CD4-positive, alpha-beta memory T cell (primary cell): ENCODE data around the gene NUB1. TPM values are rescaled to one million over a fixed set of nuclear protein-coding genes. Genes with fewer than 3 reads are reported as not detected.

Experiments
- CTCF ChIA-PET: fragments of 350-600 bp; sonication (Branson Sonifier 250); formaldehyde crosslinking; loops from one replicate; lab custom pipeline; 2021; ENCODE audit warnings: inconsistent platforms; ENCODE audit not compliant: partially characterized antibody; lab: Charles Lee
- POLR2A ChIA-PET: fragments of 350-600 bp; sonication (Branson Sonifier 250); formaldehyde crosslinking; loops from one replicate; lab custom pipeline; 2021; ENCODE audit not compliant: partially characterized antibody; lab: Charles Lee
- DNase-seq, 5 donors: peaks; one replicate each; pipeline versions ENCODE4 v3.0.0 to v3.0.0-alpha.2; 2020 to 2022; ENCODE audit warnings: mixed read lengths in 1 of 5
- H3K27ac ChIP-seq: one replicate; pipeline ENCODE4 v1.7.0; 2013; ENCODE audit warnings: low read depth, low read length
- H3K27me3 ChIP-seq: 2 replicates; pipeline ENCODE4 v1.7.0; 2013; ENCODE audit warnings: mild to moderate bottlenecking, low read length, moderate library complexity; ENCODE audit not compliant: insufficient read depth
- H3K36me3 ChIP-seq: 2 replicates; pipeline ENCODE4 v1.7.0; 2013; ENCODE audit warnings: mild to moderate bottlenecking, low read length, moderate library complexity; ENCODE audit not compliant: insufficient read depth
- H3K4me1 ChIP-seq: 2 replicates; pipeline ENCODE4 v1.7.0; 2013; ENCODE audit warnings: mild to moderate bottlenecking, low read length, moderate library complexity; ENCODE audit not compliant: insufficient read depth
- H3K4me3 ChIP-seq, 2 donors: one replicate each; pipeline ENCODE4 v1.7.0; 2013; ENCODE audit warnings: low read length in 2 of 2, mild to moderate bottlenecking in 1 of 2
- H3K9me3 ChIP-seq, 2 donors: one replicate each; pipeline ENCODE4 v1.7.0; 2013; ENCODE audit warnings: low read length in 2 of 2, control low read depth in 1 of 2; ENCODE audit not compliant: control insufficient read depth in 1 of 2
- H3K27ac Mint-ChIP-seq, 7 donors: one replicate each; pipeline ENCODE4 v1.8.0; 2020 to 2021; ENCODE audit warnings: mixed read lengths in 7 of 7, mild to moderate bottlenecking in 6 of 7, inconsistent platforms in 3 of 7, moderate library complexity in 3 of 7
- H3K27me3 Mint-ChIP-seq, 2 donors: one replicate each; pipeline ENCODE4 v1.8.0; 2020 to 2021; ENCODE audit warnings: mixed read lengths in 2 of 2
- H3K36me3 Mint-ChIP-seq, 2 donors: one replicate each; pipeline ENCODE4 v1.8.0; 2020 to 2021; ENCODE audit warnings: mixed read lengths in 2 of 2, inconsistent platforms in 1 of 2, mild to moderate bottlenecking in 1 of 2
- H3K4me1 Mint-ChIP-seq, 4 donors: one replicate each; pipeline ENCODE4 v1.8.0; 2020 to 2021; ENCODE audit warnings: mixed read lengths in 4 of 4, mild to moderate bottlenecking in 1 of 4
- H3K4me3 Mint-ChIP-seq, 8 donors: one replicate each; pipeline ENCODE4 v1.8.0; 2020 to 2021; ENCODE audit warnings: mixed read lengths in 8 of 8, mild to moderate bottlenecking in 7 of 8, moderate library complexity in 6 of 8, inconsistent platforms in 3 of 8
- H3K9me3 Mint-ChIP-seq, 8 donors: one replicate each; pipeline ENCODE4 v1.8.0; 2020 to 2021; ENCODE audit warnings: mixed read lengths in 8 of 8, mild to moderate bottlenecking in 5 of 8, inconsistent platforms in 3 of 8, moderate library complexity in 1 of 8
- intact Hi-C: fragments of 100-400 bp; cut with micrococcal nuclease; formaldehyde crosslinking; loops from one replicate; pipeline ENCODE4 v1.15.1; 2023
- polyA plus RNA-seq, 2 donors: library from polyadenylated mRNA; unstranded; fragments of 300-500 nt; fragmentation: Illumina TruSeq; gene quantifications; one replicate each; pipeline ENCODE4 v1.2.3, GENCODE V29; 2021
- total RNA-seq, 2 experiments: library from RNA; stranded (reverse); gene quantifications; one replicate each; pipeline ENCODE4 v1.2.3, GENCODE V29; 2021

Gene NUB1
- total and polyA plus RNA-seq, 4 experiments from 2014 or later: 50.1 to 119 (median 96.4) TPM

GRCh38 chr7:151376218-151376902 is 34.7 kb downstream of the NUB1 start:
- H3K27me3 ChIP-seq: no peaks in the 10 kb centered on the region
- H3K36me3 Mint-ChIP-seq: peaks cover 42 to 69% of the 10 kb centered on the region in 2 donors
- peak overlapping the region in 6 of 7 donors; percentile 8 to 80 (median 43) for H3K27ac Mint-ChIP-seq

GRCh38 chr7:151377406-151377805 is 35.8 kb downstream of the NUB1 start:
- no peak overlapping the region for H3K4me3 ChIP-seq
- H3K36me3 ChIP-seq: peaks cover 47% of the 10 kb centered on the region
- no peak for DNase-seq
- H3K4me3 Mint-ChIP-seq: no peak overlapping the region
- H3K27me3 Mint-ChIP-seq: peaks cover 2% of the 10 kb centered on the region in 2 donors
- ChIA-PET CTCF (interaction anchor here (1.0 to 1.6 kb wide), 2 partner anchors 9 to 63 kb away, joined by 3 to 6 read pairs; no protein-coding TSS in a partner anchor), POLR2A (interaction anchor here (1.1 to 1.2 kb wide), 2 partner anchors 20 to 71 kb away, joined by 3 read pairs; no protein-coding TSS in a partner anchor)
- H3K27ac Mint-ChIP-seq: peak overlapping the region in 4 of 7 donors; percentile 42 to 83 (median 65)
- peaks cover 39 to 62% of the 10 kb centered on the region in 2 donors for H3K36me3 Mint-ChIP-seq
- H3K9me3 Mint-ChIP-seq: no peaks in the 10 kb centered on the region
- H3K4me1 Mint-ChIP-seq: peaks cover 5 to 16% (median 10%) of the 10 kb centered on the region in 4 donors
- H3K9me3 ChIP-seq: no peaks in the 10 kb centered on the region
- intact Hi-C loops: no loop called here
- no peak overlapping the region for H3K27ac ChIP-seq
- H3K27me3 ChIP-seq: peaks cover 3% of the 10 kb centered on the region
- H3K4me1 ChIP-seq: peaks cover 13% of the 10 kb centered on the region

More at GRCh38 chr7:151376218-151376902, 34.7 kb downstream of the NUB1 start:
- no peak overlapping the region for H3K27ac ChIP-seq
- Mint-ChIP-seq H3K27me3 (no peaks in the 10 kb centered on the region), H3K4me3 (no peak overlapping the region), H3K4me1 (peaks cover 2 to 15% (median 7%) of the 10 kb centered on the region in 4 donors), H3K9me3 (no peaks in the 10 kb centered on the region)
- H3K4me3 ChIP-seq: no peak overlapping the region
- CTCF ChIA-PET: interaction anchor here (1.6 to 15.1 kb wide), 2 partner anchors 8 to 70 kb away, joined by 6 to 398 read pairs; partner anchors contain the start of gene CRYGN
- H3K4me1 ChIP-seq: peaks cover 6% of the 10 kb centered on the region
- H3K9me3 ChIP-seq: no peaks in the 10 kb centered on the region
- intact Hi-C loops: no loop called here
- DNase-seq: no peak
- H3K36me3 ChIP-seq: peaks cover 47% of the 10 kb centered on the region
- POLR2A ChIA-PET: interaction anchor here (1.1 to 1.2 kb wide), 2 partner anchors 21 to 72 kb away, joined by 3 read pairs; no protein-coding TSS in a partner anchor

- peaks cover 33 to 57% of the 10 kb centered on the region in 2 donors for H3K36me3 Mint-ChIP-seq
- intact Hi-C loops: no loop called here
- ChIA-PET CTCF (interaction anchor here (1.0 to 1.7 kb wide), 3 partner anchors 9 to 71 kb away, joined by 3 to 6 read pairs (median 5); no protein-coding TSS in a partner anchor), POLR2A (no interaction called here)
- no peak overlapping the region for H3K4me3 Mint-ChIP-seq
- Histone ChIP-seq H3K4me1 (peaks cover 16% of the 10 kb centered on the region), H3K9me3 (no peaks in the 10 kb centered on the region), H3K4me3 (no peak overlapping the region), H3K27ac (no peak overlapping the region), H3K27me3 (peaks cover 6% of the 10 kb centered on the region), H3K36me3 (peaks cover 44% of the 10 kb centered on the region)
- peaks cover 7 to 18% (median 12%) of the 10 kb centered on the region in 4 donors for H3K4me1 Mint-ChIP-seq
- peaks cover 2 to 4% of the 10 kb centered on the region in 2 donors for H3K27me3 Mint-ChIP-seq
- H3K27ac Mint-ChIP-seq: peak overlapping the region in 6 of 7 donors; percentile 5 to 90 (median 76)
- no peak for DNase-seq
- H3K9me3 Mint-ChIP-seq: no peaks in the 10 kb centered on the region
Measured at GRCh38 chr7:151378011-151378410, 36.4 kb downstream of the NUB1 start.

- intact Hi-C loops: no loop called here
- Mint-ChIP-seq H3K36me3 (peaks cover 30 to 52% of the 10 kb centered on the region in 2 donors), H3K27me3 (peaks cover 2 to 4% of the 10 kb centered on the region in 2 donors), H3K4me1 (peaks cover 7 to 18% (median 12%) of the 10 kb centered on the region in 4 donors), H3K9me3 (no peaks in the 10 kb centered on the region), H3K27ac (peak overlapping the region; percentile 2 to 90 (median 72)), H3K4me3 (no peak overlapping the region)
- Histone ChIP-seq H3K27me3 (peaks cover 6% of the 10 kb centered on the region), H3K9me3 (no peaks in the 10 kb centered on the region), H3K27ac (no peak overlapping the region), H3K4me3 (no peak overlapping the region), H3K4me1 (peaks cover 16% of the 10 kb centered on the region), H3K36me3 (peaks cover 38% of the 10 kb centered on the region)
- DNase-seq: no peak
- CTCF ChIA-PET: interaction anchor here (1.0 to 1.7 kb wide), 3 partner anchors 10 to 71 kb away, joined by 3 to 6 read pairs (median 5); no protein-coding TSS in a partner anchor
- POLR2A ChIA-PET: interaction anchor here (1.1 kb wide), 1 partner anchor 70 kb away, joined by 3 read pairs; no protein-coding TSS in a partner anchor
Measured at GRCh38 chr7:151378496-151379192, 37.0 kb downstream of the NUB1 start.

- H3K36me3 Mint-ChIP-seq: peaks cover 30 to 50% of the 10 kb centered on the region in 2 donors
Measured at GRCh38 chr7:151379193-151379520, 37.5 kb downstream of the NUB1 start.

GRCh38 chr7:151379534-151380198 is 38.1 kb downstream of the NUB1 start:
- H3K9me3 ChIP-seq: no peaks in the 10 kb centered on the region
- H3K9me3 Mint-ChIP-seq: no peaks in the 10 kb centered on the region
- CTCF ChIA-PET: interaction anchor here (1.6 to 1.7 kb wide), 2 partner anchors 11 to 69 kb away, joined by 5 read pairs; no protein-coding TSS in a partner anchor

More at GRCh38 chr7:151379193-151379520, 37.5 kb downstream of the NUB1 start:
- intact Hi-C loops: no loop called here
- POLR2A ChIA-PET: interaction anchor here (1.1 kb wide), 1 partner anchor 70 kb away, joined by 3 read pairs; no protein-coding TSS in a partner anchor
- Mint-ChIP-seq H3K9me3 (no peaks in the 10 kb centered on the region), H3K27me3 (peaks cover 2 to 6% of the 10 kb centered on the region in 2 donors), H3K4me1 (peaks cover 7 to 21% (median 12%) of the 10 kb centered on the region in 4 donors), H3K27ac (peak overlapping the region in 6 of 7 donors; percentile 48 to 88 (median 78)), H3K4me3 (no peak overlapping the region)
- CTCF ChIA-PET: interaction anchor here (1.6 to 1.7 kb wide), 2 partner anchors 10 to 70 kb away, joined by 5 to 6 read pairs; no protein-coding TSS in a partner anchor
- peaks cover 33% of the 10 kb centered on the region for H3K36me3 ChIP-seq
- no peaks in the 10 kb centered on the region for H3K9me3 ChIP-seq
- peaks cover 6% of the 10 kb centered on the region for H3K27me3 ChIP-seq
- H3K4me1 ChIP-seq: peaks cover 16% of the 10 kb centered on the region
- H3K4me3 ChIP-seq: no peak overlapping the region
- no peak for DNase-seq
- no peak overlapping the region for H3K27ac ChIP-seq

More at GRCh38 chr7:151379534-151380198, 38.1 kb downstream of the NUB1 start:
- H3K36me3 Mint-ChIP-seq: peaks cover 34 to 45% of the 10 kb centered on the region in 2 donors
- H3K4me3 Mint-ChIP-seq: peak overlapping the region in 2 of 8 donors; percentile 11 to 27
- peak overlapping the region; percentile 39 to 88 (median 76) for H3K27ac Mint-ChIP-seq
- peaks cover 7 to 22% (median 12%) of the 10 kb centered on the region in 4 donors for H3K4me1 Mint-ChIP-seq
- peaks cover 2 to 6% of the 10 kb centered on the region in 2 donors for H3K27me3 Mint-ChIP-seq
- intact Hi-C loops: loop anchor here (5.0 kb wide), 2 partner anchors 53 to 68 kb away; no protein-coding TSS in a partner anchor
- Histone ChIP-seq H3K27ac (no peak overlapping the region), H3K36me3 (peaks cover 28% of the 10 kb centered on the region), H3K27me3 (peaks cover 6% of the 10 kb centered on the region), H3K4me1 (peaks cover 16% of the 10 kb centered on the region), H3K4me3 (no peak overlapping the region)
- DNase-seq: no peak
- POLR2A ChIA-PET: interaction anchor here (1.1 to 1.2 kb wide), 2 partner anchors 62 to 69 kb away, joined by 3 read pairs; no protein-coding TSS in a partner anchor
